Measurements from ENCODE around the gene FAM120A. TPM values are rescaled to one million over a fixed set of nuclear protein-coding genes. Genes with fewer than 3 reads are reported as not detected.
A peak's percentile ranks its signal among the peaks of the same experiment; 100 is the strongest.

FAM120A gene
- total RNA-seq, 2 donors from 2014 or later: 87.1 to 151 TPM

- Mint-ChIP-seq H3K36me3 (ENCODE audit: low read depth) (no peaks in the 10 kb centered on the region), H3K27me3 (no peaks in the 10 kb centered on the region), H3K4me1 (peaks cover 4% of the 10 kb centered on the region), H3K9me3 (no peaks in the 10 kb centered on the region), H3K27ac (peak overlapping the region; percentile 86), H3K4me3 (peak overlapping the region; percentile 80)
- ATAC-seq (replicated peaks): peak; percentile 42
Observed at GRCh38 chr9:93575796-93576257, 124.3 kb downstream of the FAM120A start.

- peak within 1 kb of the TSS; percentile 80 for H3K4me3 Mint-ChIP-seq
Observed at GRCh38 chr9:93576258-93577077, 125.0 kb downstream of the FAM120A start, which contains the start of gene PHF2. PHF2 (plus strand) TSS chr9:93576584; CDS start chr9:93576774, 190 bp downstream.

GRCh38 chr9:93577078-93577974, 125.8 kb downstream of the FAM120A start:
- Mint-ChIP-seq H3K9me3 (no peaks in the 10 kb centered on the region), H3K4me3 (peak overlapping the region; percentile 78), H3K27me3 (no peaks in the 10 kb centered on the region), H3K36me3 (ENCODE audit: low read depth) (no peaks in the 10 kb centered on the region), H3K4me1 (peaks cover 4% of the 10 kb centered on the region), H3K27ac (peak overlapping the region; percentile 81)
- peak; percentile 11 for ATAC-seq (replicated peaks)

More at GRCh38 chr9:93576258-93577077, 125.0 kb downstream of the FAM120A start, which contains the start of gene PHF2:
- peaks cover 4% of the 10 kb centered on the region for H3K4me1 Mint-ChIP-seq
- H3K27ac Mint-ChIP-seq: peak within 1 kb of the TSS; percentile 86
- H3K36me3 Mint-ChIP-seq (ENCODE audit: low read depth): no peaks in the 10 kb centered on the region
- peak; percentile 59 for ATAC-seq (replicated peaks)
- H3K27me3 Mint-ChIP-seq: no peaks in the 10 kb centered on the region
- H3K9me3 Mint-ChIP-seq: no peaks in the 10 kb centered on the region

DNA sequence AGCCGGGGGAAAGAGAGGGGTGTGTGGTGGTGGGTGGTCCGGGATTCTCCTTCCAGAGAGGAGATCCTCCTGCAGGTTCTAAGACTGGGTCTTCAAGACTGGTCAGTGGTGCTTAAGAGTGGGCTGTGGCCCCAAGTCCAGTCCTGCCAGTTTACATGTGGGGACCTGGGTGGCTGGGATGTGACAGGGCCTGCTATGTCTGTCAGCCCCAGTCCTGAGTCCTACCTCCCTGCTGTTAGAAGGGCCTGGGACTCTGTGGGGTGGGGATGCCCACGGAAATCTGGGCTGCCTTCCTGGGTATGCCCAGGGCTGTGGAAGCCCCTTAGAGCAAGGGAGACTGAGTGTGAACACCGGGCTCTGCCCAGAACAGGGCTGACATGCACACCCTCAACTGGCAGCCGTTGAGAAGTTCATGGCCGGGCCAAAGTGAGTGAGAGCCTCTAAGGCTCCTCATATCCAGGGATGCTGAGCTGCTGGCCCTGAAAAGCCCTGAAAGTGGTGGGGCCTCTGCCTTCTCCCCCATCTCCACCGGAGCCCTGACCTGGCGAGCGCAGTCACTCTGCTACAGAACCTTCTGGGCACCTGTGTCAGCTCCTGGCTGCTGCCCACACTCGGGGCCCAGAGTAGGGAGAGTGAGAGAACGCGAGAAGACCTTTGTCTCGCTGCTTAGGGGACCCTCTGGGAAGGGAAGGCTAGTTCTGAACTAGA, 126.6 kb downstream of the FAM120A start:
- ATAC-seq (replicated peaks): no peak
- no peaks in the 10 kb centered on the region for H3K27me3 Mint-ChIP-seq
- H3K4me1 Mint-ChIP-seq: peaks cover 4% of the 10 kb centered on the region
- H3K27ac Mint-ChIP-seq: peak overlapping the region; percentile 81
- no peaks in the 10 kb centered on the region for H3K9me3 Mint-ChIP-seq
- no peaks in the 10 kb centered on the region for H3K36me3 Mint-ChIP-seq (ENCODE audit: low read depth)
- H3K4me3 Mint-ChIP-seq: peak overlapping the region; percentile 78

- Mint-ChIP-seq H3K4me1 (no peaks in the 10 kb centered on the region), H3K27me3 (no peaks in the 10 kb centered on the region), H3K4me3 (peak overlapping the region; percentile 78), H3K9me3 (no peaks in the 10 kb centered on the region), H3K36me3 (ENCODE audit: low read depth) (no peaks in the 10 kb centered on the region), H3K27ac (peak overlapping the region; percentile 81)
- ATAC-seq (replicated peaks): no peak
Observed at GRCh38 chr9:93578844-93579243, 127.4 kb downstream of the FAM120A start.

- ATAC-seq (replicated peaks): no peak
- H3K27ac Mint-ChIP-seq: peak overlapping the region; percentile 60
- H3K36me3 Mint-ChIP-seq (ENCODE audit: low read depth): no peaks in the 10 kb centered on the region
- H3K4me1 Mint-ChIP-seq: no peaks in the 10 kb centered on the region
- H3K4me3 Mint-ChIP-seq: no peak overlapping the region
- H3K27me3 Mint-ChIP-seq: no peaks in the 10 kb centered on the region
- H3K9me3 Mint-ChIP-seq: peaks cover 4% of the 10 kb centered on the region
Observed at GRCh38 chr9:93579711-93580516, 128.4 kb downstream of the FAM120A start.

GRCh38 chr9:93580654-93581380, 129.3 kb downstream of the FAM120A start:
- Mint-ChIP-seq H3K4me3 (no peak overlapping the region), H3K4me1 (no peaks in the 10 kb centered on the region), H3K36me3 (ENCODE audit: low read depth) (no peaks in the 10 kb centered on the region), H3K9me3 (peaks cover 4% of the 10 kb centered on the region), H3K27me3 (no peaks in the 10 kb centered on the region), H3K27ac (peak overlapping the region; percentile 60)
- no peak for ATAC-seq (replicated peaks)

GRCh38 chr9:93582115-93582514, 130.6 kb downstream of the FAM120A start:
- peaks cover 4% of the 10 kb centered on the region for H3K9me3 Mint-ChIP-seq
- ATAC-seq (replicated peaks): no peak
- no peak overlapping the region for H3K4me3 Mint-ChIP-seq
- no peaks in the 10 kb centered on the region for H3K36me3 Mint-ChIP-seq (ENCODE audit: low read depth)
- no peaks in the 10 kb centered on the region for H3K27me3 Mint-ChIP-seq
- H3K4me1 Mint-ChIP-seq: peaks cover 7% of the 10 kb centered on the region
- H3K27ac Mint-ChIP-seq: no peak overlapping the region

GRCh38 chr9:93582550-93582949, 131.1 kb downstream of the FAM120A start:
- no peak for ATAC-seq (replicated peaks)
- Mint-ChIP-seq H3K27ac (no peak overlapping the region), H3K4me1 (peaks cover 8% of the 10 kb centered on the region)

GRCh38 chr9:93585259-93585658, 133.8 kb downstream of the FAM120A start:
- Mint-ChIP-seq H3K4me1 (peaks cover 19% of the 10 kb centered on the region), H3K27ac (no peak overlapping the region), H3K36me3 (ENCODE audit: low read depth) (no peaks in the 10 kb centered on the region), H3K27me3 (no peaks in the 10 kb centered on the region), H3K4me3 (no peak overlapping the region), H3K9me3 (peaks cover 4% of the 10 kb centered on the region)
- ATAC-seq (replicated peaks): no peak

More at GRCh38 chr9:93582550-93582949, 131.1 kb downstream of the FAM120A start:
- no peak overlapping the region for H3K4me3 Mint-ChIP-seq
- no peaks in the 10 kb centered on the region for H3K36me3 Mint-ChIP-seq (ENCODE audit: low read depth)
- peaks cover 4% of the 10 kb centered on the region for H3K9me3 Mint-ChIP-seq
- no peaks in the 10 kb centered on the region for H3K27me3 Mint-ChIP-seq

DNA sequence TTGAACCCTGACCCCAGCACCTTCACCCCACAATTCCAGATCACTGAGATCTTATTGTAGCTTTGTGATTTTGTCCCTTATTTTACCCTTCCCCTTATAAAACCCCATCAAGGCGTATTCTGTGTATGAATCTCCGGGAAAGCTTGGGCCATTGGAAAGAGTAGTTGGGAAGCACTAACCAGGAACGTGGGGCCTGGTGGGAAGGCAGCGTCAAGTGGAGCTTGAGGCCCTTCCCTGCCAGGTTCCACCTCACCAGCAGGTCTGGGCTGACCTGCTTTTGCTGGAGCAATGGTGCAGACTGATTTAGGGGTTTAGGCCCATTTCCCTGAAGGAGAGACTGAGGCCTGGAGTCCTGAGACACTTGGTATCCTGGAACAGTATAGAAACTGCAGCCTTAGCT, 134.2 kb downstream of the FAM120A start:
- Mint-ChIP-seq H3K27me3 (no peaks in the 10 kb centered on the region), H3K36me3 (ENCODE audit: low read depth) (no peaks in the 10 kb centered on the region), H3K27ac (no peak overlapping the region), H3K4me3 (no peak overlapping the region), H3K9me3 (peaks cover 4% of the 10 kb centered on the region), H3K4me1 (peaks cover 23% of the 10 kb centered on the region)
- ATAC-seq (replicated peaks): no peak

DNA sequence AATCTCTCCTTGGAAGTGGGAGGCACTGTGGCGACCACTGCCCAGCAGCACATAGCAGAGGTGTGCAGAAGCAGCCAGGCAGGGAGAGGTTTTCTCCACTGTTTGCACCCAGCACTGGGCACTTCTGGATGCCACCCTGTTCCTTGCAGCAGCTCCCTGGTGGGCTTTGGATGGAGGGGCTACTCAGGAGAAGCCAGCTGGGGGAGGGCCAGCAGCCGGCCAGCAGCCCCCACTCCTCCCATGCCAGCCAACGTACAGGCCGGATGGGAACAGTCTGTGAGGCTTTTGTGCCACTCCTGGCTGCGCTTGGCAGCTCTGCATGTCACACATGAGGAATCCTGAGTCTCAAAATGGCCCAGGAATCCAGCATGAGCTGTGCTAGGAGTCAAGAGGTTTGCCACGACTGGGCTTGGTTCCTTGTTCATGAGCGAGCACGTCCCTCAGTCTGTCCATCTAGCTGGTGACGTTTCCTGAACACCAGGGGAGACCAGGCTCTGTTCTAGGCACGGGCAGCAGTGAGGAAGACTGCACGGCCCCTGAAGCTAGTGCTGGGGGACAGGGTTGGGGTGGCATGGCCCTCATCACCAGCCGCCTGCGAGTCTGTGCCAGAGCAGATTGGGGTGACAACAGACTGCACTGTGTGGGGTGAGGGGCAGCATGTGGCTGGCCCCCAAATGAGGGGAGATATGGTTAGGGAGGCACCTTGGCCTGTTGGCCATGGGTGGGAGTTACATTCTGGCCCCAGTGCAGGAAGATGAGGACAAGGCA, 135.0 kb downstream of the FAM120A start:
- peak overlapping the region; percentile 85 for H3K27ac Mint-ChIP-seq
- no peaks in the 10 kb centered on the region for H3K36me3 Mint-ChIP-seq (ENCODE audit: low read depth)
- no peak for ATAC-seq (replicated peaks)
- peaks cover 23% of the 10 kb centered on the region for H3K4me1 Mint-ChIP-seq
- no peak overlapping the region for H3K4me3 Mint-ChIP-seq
- no peaks in the 10 kb centered on the region for H3K27me3 Mint-ChIP-seq
- peaks cover 4% of the 10 kb centered on the region for H3K9me3 Mint-ChIP-seq

Data from activated T-helper 17 cell treated with anti-CD3 and anti-CD28 coated beads, Interleukin-2, amount 50 U/mL, for 72 hours (primary cell).